ENCODE measurements around the gene UCHL5.
"Not testable (repeated sequence)": the region's sequence is repeated elsewhere in the genome, so short reads cannot be mapped to it uniquely, and the experiment has no call there.

Gene UCHL5

DNA sequence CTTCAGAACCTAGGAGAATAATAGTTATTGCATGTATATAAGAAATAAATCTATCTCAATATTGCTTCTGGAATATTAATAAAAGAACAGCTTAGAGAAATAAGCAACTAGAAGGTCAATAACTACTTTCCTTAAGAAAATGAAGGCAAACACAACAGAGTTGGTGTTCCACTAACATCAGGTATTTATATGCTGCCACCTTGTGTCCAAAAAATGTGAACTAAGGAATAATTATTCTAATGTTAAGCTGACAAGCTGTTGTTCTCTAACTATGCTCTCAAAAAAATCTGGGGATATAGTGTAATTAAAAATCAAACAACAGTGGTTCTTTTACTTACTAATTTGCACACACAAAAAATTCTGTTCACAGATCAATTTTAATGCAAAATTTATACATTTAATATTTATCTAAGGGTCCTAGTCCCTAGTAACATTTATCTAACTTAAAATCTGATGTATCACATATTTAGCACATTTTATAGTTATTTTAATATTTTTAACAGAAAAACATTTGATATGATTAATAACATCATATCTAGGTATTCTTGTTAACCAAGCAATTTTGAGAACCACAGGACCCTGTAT, 39.6 kb downstream of the UCHL5 start:
- peak; percentile 35 to 76 for DNase-seq (ENCODE audit: low read depth in 1 of 2, low spot score in 1 of 2)

DNA sequence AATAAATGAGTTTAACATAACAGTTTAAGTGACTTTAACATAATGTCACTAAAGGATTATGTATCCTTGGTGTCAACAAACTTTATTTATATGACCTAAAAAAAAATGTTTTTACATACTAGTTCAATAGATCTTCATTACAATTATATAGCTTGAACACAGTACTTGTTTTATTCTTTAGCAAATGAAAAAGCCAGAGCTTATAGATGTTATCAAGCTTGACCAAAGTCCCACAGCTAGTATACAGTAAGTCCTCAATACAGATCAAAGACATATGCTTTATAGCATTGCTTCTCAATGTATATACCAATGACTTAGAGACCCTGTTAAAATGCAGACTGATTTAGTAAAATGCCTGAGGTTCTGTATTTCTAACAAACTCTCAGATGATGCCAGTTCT, 42.4 kb downstream of the UCHL5 start:
- no peak for DNase-seq (ENCODE audit: low read depth in 1 of 2, low spot score in 1 of 2)
- no peak for TF ChIP-seq JUND (IDR thresholded peaks at IDR 0.05; ENCODE audit: low read depth)
- in situ Hi-C loops (cut with HindIII; ENCODE audit: low pct_unique_long_range_greater_than_20kb, low sequenced_read_pairs) = no loop called here

More for the DNA sequence above, 39.6 kb downstream of the UCHL5 start:
- in situ Hi-C loops (cut with HindIII; ENCODE audit: low pct_unique_long_range_greater_than_20kb, low sequenced_read_pairs) = no loop called here
- TF ChIP-seq JUND (IDR thresholded peaks at IDR 0.05; ENCODE audit: low read depth) = no peak

DNA sequence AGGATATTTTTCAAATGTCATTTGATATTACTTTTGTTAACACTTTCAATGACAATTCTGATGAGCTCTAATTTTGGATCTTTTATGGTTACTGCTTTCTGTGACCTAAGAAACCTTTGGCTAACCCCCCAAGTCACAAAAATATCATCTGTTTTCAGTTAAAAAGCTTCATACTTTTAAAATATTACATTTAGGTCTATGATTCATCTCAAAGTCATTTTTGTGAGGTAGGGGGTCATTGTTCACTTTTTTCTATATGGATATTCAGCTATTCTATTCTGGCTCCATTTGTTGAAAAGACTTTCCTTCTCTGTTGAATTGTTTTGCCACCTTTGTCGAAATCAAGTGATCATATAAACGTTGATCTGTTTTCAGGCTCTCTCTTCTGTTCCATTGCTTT, 44.8 kb downstream of the UCHL5 start:
- no peak for TF ChIP-seq JUND (IDR thresholded peaks at IDR 0.05; ENCODE audit: low read depth)
- in situ Hi-C loops (cut with HindIII; ENCODE audit: low pct_unique_long_range_greater_than_20kb, low sequenced_read_pairs) = no loop called here

DNA sequence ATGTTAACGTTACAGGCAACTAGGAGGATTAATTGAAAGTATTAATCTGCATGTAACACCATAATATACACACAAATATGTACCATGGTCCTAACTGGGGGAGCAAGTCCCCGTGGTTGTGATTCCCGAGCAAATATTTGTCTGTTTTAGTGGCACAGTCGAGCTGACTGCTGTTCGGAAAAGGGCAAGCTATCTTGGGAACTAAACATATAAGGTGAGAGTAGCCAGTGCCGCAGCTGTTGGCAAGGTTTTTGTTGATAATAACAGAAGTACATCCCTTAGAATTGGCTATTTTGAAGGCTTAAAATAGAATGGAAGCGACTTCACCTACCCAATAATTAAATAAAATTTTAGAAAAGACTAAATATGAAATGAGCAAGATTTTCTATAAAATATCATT, 45.5 kb downstream of the UCHL5 start:
- DNase-seq (ENCODE audit: low read depth in 1 of 2, low spot score in 1 of 2) = no peak
- in situ Hi-C loops (cut with HindIII; ENCODE audit: low pct_unique_long_range_greater_than_20kb, low sequenced_read_pairs) = no loop called here
- no peak for TF ChIP-seq JUND (IDR thresholded peaks at IDR 0.05; ENCODE audit: low read depth)

More for the DNA sequence above, 44.8 kb downstream of the UCHL5 start:
- DNase-seq (ENCODE audit: low read depth in 1 of 2, low spot score in 1 of 2) = no peak

DNA sequence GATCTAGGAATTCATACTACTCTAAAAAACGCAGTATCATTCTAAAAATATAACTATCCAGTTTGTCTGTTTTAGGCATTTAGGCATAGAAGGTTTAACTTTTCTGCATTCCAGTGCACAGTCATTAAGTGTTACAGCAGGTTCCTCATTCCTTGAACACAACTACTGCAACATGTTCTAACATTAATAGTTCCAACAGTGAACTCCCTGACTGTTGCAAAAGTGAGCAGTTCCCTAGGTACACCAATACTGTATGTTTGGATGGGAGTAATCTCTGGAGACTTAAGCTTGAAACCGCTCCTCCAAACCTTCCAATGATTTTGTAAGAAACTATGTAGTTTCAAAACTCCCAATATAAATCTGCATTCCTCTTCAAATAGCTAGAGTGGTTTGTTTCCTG, 46.2 kb downstream of the UCHL5 start:
- in situ Hi-C loops (cut with HindIII; ENCODE audit: low pct_unique_long_range_greater_than_20kb, low sequenced_read_pairs) = no loop called here
- DNase-seq (ENCODE audit: low read depth in 1 of 2, low spot score in 1 of 2) = no peak
- TF ChIP-seq JUND (IDR thresholded peaks at IDR 0.05; ENCODE audit: low read depth) = no peak

DNA sequence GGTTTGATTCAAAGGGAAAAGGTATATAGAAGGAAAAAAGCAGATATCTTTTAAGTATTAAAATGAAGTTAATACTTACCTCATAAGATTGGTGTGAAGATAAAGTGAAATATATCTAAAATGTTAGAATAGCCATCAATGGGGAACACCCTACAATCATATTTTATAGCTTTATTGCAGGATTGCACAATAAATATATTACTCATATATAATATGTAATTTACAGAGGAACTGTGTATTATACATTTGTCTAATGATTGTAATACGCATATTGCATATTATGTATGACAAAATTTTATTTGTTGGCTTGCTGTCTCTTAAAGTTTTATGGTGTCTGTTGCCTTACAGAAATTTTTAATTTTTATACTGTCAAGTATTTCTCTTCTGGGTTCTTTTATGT, 47.8 kb downstream of the UCHL5 start:
- no peak for DNase-seq (ENCODE audit: low read depth in 1 of 2, low spot score in 1 of 2)
- in situ Hi-C loops (cut with HindIII; ENCODE audit: low pct_unique_long_range_greater_than_20kb, low sequenced_read_pairs) = no loop called here
- no peak for TF ChIP-seq JUND (IDR thresholded peaks at IDR 0.05; ENCODE audit: low read depth)

DNA sequence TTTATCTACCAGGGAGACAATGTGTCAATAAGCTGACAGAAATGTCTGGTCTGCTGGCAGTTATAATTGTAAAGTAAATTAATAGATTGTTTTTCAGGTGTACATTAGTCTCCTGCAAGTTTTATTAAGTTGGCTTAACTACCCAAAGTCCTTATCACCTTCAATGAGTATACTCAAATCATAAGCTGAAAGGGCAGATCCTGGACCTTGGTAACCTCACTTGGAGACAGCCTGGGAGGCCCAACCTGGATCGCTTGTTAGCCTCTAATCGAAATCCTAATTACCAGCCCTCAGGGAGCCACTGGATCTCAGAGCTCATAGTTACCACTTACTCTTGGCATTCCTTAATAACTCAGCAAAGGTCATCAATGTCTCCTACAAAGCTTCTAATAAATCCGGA, 49.7 kb downstream of the UCHL5 start:
- TF ChIP-seq JUND (IDR thresholded peaks at IDR 0.05; ENCODE audit: low read depth) = no peak
- in situ Hi-C loops (cut with HindIII; ENCODE audit: low pct_unique_long_range_greater_than_20kb, low sequenced_read_pairs) = no loop called here
- no peak for DNase-seq (ENCODE audit: low read depth in 1 of 2, low spot score in 1 of 2)

DNA sequence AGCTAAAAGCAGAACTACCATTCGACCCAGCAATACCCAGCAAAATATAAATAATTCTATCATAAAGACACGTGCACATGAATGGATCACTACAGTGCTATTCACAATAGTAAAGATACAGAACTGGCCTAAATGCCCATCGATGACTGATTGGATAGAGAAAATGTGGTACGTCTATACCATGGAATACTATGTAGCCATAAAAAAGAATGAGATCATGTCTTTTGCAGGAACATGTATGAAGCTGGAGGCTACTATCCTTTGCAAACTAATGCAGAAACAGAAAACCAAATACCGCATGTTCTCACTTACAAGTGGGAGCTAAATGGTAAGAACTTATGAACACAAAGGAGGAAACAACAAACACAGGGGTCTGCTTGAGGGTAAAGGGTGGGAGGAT, 53.4 kb downstream of the UCHL5 start:
- in situ Hi-C loops (cut with HindIII; ENCODE audit: low pct_unique_long_range_greater_than_20kb, low sequenced_read_pairs) = no loop called here
- DNase-seq (ENCODE audit: low read depth in 1 of 2, low spot score in 1 of 2) = no peak
- no peak for TF ChIP-seq JUND (IDR thresholded peaks at IDR 0.05; ENCODE audit: low read depth)

DNA sequence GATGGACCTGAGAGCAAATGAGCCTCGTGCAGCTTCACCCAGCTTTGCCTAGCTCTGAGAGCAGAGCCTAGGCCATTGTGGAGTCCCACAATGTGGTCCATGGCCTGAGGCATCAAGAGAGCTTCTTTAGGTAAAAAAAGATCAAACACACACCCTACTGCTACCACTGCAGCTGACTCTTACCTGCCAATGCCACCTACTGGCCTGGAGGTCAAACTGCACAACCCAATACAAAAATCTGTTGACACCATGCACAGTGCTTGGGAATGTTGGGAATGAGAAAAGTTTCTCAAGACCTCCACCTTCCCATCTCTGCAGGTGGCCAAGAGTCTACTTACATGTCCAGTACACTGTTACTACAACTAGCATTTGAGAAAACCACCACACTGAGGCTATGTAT, 60.6 kb downstream of the UCHL5 start:
- in situ Hi-C loops (cut with HindIII; ENCODE audit: low pct_unique_long_range_greater_than_20kb, low sequenced_read_pairs) = no loop called here
- no peak for TF ChIP-seq JUND (IDR thresholded peaks at IDR 0.05; ENCODE audit: low read depth)
- DNase-seq (ENCODE audit: low read depth in 1 of 2, low spot score in 1 of 2) = no peak

DNA sequence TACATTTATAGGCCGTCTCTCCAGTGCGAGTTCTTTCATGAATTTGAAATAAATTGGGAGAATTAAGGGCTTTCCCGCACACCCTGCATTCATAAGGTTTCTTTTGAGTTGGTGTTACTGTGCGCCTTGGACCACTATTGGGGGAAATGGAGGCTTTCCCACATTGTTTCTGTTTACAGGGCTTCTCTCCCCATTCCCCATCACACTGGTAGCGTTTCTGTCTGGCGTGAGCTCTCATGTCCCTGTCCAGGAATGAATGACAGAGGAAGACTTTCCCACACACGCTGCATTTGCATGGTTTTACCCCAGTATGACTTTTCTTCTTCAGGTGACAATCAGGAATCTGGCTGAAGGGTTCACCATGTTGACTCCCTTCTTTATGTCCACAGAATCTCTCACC, 65.0 kb downstream of the UCHL5 start:
- no peak for DNase-seq (ENCODE audit: low read depth in 1 of 2, low spot score in 1 of 2)
- no peak for TF ChIP-seq JUND (IDR thresholded peaks at IDR 0.05; ENCODE audit: low read depth)
- in situ Hi-C loops (cut with HindIII; ENCODE audit: low pct_unique_long_range_greater_than_20kb, low sequenced_read_pairs) = no loop called here

DNA sequence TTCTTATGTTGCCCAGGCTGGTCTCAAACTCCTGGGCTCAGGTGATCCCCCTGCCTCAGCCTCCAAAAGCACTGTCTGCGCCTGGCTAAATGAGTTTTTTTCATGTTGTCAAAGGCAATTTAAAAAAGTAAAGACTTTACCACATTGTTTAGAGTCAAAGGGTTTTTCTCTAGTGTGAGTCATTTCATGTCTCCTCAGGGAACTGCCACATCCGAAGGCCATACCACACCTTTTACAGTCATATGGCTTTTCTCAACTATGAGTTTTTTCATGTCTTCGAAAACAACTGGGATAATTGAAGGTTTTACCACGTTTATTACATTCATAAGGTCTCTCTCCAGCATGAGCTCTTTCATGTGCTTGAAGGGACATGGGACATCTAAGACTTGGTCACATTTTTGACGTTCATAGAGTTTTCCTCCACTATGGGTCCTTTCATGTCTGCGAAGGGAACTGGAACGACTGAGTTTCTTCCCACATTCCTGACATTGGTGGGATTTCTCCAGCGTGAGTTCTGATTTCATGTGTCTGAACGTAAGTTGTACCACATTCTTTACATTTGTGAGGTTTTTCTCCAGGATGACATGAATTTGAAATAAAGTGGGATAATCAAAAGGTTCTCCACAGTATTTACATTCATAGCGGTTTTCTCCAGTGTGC, 65.6 kb downstream of the UCHL5 start:
- in situ Hi-C loops (cut with HindIII; ENCODE audit: low pct_unique_long_range_greater_than_20kb, low sequenced_read_pairs) = no loop called here
- TF ChIP-seq JUND (IDR thresholded peaks at IDR 0.05; ENCODE audit: low read depth) = no peak
- no peak for DNase-seq (ENCODE audit: low read depth in 1 of 2, low spot score in 1 of 2)

DNA sequence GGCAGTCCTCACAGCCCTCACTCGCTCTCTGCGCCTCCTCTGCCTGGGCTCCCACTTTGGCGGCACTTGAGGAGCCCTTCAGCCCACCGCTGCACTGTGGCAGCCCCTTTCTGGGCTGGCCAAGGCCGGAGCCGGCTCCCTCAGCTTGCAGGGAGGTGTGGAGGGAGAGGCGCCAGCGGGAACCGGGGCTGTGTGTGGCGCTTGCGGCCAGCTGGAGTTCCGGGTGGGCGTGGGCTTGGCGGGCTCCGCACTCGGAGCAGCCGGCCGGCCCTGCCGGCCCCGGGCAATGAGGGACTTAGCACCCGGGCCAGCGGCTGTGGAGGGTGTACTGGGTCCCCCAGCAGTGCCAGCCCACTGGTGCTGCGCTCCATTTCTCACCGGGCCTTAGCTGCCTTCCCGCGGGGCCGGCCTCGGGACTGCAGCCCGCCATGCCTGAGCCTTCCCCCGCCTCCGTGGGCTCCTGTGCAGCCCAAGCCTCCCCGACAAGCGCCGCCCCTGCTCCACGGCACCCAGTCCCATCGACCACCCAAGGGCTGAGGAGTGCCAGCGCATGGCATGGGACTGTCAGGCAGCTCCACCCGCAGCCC, 72.3 kb downstream of the UCHL5 start:
- in situ Hi-C loops (cut with HindIII; ENCODE audit: low pct_unique_long_range_greater_than_20kb, low sequenced_read_pairs); DNase-seq (ENCODE audit: low read depth in 1 of 2, low spot score in 1 of 2): not testable (repeated sequence)

DNA sequence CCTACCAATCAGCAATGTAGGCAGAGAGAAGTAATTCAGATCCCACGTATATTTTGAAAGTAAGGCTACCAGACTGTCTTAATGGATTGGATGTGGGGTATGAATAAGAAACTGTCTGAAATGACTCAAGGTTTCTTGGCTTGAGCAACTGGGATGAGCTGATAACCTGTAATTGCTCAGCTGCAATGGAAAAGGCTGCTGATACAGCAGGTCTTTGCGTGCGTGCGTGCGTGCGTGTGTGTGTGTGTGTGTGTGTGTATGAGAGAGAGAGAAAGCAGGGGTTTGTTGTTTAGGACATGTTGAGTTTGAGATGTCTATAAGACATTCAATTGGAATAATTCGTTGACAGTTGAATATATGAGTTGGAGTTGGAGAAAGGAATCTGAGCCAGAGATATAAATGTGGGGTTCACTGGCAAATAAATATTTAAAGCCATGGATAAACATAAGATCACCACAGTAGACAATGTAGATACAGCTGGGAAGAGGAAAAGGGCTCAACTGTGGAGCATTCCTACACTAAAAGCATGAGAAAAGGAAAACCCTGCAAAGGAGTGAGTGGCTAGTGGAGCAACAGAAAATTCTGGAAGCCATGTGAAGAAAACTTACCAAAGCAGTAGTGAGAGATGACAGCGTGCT, 72.9 kb downstream of the UCHL5 start:
- no peak for TF ChIP-seq JUND (IDR thresholded peaks at IDR 0.05; ENCODE audit: low read depth)
- DNase-seq (ENCODE audit: low read depth in 1 of 2, low spot score in 1 of 2) = no peak
- in situ Hi-C loops (cut with HindIII; ENCODE audit: low pct_unique_long_range_greater_than_20kb, low sequenced_read_pairs) = no loop called here
